Measurements from ENCODE around the gene PROX1.

PROX1 gene

DNA sequence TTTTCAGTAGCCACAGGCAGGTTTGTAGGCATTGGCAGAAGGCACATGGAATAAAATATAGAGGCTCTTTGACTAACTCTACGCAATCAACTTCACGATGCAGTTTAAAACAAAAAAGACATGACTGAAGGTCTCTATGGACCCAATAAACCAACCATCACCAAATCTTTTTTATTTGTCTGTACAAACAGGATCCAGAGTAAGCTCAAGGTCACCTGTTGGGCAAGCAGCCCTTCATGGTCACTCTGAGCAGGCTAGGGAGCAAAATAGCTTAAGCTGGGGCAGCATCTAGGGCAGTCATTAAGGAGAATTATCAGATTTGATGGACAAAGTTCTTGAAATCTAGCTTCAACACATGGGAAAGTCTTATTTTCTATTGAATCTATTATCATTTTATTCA is 26.8 kb upstream of the PROX1 start:
- TF ChIP-seq EGR1 (IDR thresholded peaks at IDR 0.05) (no peak), RAD21 (IDR thresholded peaks at IDR 0.05; ENCODE audit: low read depth) (no peak), YY1 (IDR thresholded peaks at IDR 0.05; ENCODE audit: low read depth) (no peak), TAF1 (IDR thresholded peaks at IDR 0.05; ENCODE audit: low read depth) (no peak), ZBTB7A (IDR thresholded peaks at IDR 0.05; ENCODE audit: low read depth) (no peak), CREB1 (IDR thresholded peaks at IDR 0.05; ENCODE audit: low read depth) (no peak), CEBPB (IDR thresholded peaks at IDR 0.05) (no peak), EP300 (IDR thresholded peaks at IDR 0.05; ENCODE audit: borderline replicate concordance) (no peak), FOXM1 (IDR thresholded peaks at IDR 0.05; ENCODE audit: borderline replicate concordance, low read depth) (no peak), NFIC (IDR thresholded peaks at IDR 0.05) (no peak), TEAD4 (IDR thresholded peaks at IDR 0.05) (no peak), TCF12 (IDR thresholded peaks at IDR 0.05; ENCODE audit: low read depth) (no peak)
- TF ChIP-seq, protein P1, sequence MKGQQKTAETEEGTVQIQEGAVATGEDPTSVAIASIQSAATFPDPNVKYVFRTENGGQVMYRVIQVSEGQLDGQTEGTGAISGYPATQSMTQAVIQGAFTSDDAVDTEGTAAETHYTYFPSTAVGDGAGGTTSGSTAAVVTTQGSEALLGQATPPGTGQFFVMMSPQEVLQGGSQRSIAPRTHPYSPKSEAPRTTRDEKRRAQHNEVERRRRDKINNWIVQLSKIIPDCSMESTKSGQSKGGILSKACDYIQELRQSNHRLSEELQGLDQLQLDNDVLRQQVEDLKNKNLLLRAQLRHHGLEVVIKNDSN (IDR thresholded peaks at IDR 0.05): no peak
- TF ChIP-seq, protein P2, sequence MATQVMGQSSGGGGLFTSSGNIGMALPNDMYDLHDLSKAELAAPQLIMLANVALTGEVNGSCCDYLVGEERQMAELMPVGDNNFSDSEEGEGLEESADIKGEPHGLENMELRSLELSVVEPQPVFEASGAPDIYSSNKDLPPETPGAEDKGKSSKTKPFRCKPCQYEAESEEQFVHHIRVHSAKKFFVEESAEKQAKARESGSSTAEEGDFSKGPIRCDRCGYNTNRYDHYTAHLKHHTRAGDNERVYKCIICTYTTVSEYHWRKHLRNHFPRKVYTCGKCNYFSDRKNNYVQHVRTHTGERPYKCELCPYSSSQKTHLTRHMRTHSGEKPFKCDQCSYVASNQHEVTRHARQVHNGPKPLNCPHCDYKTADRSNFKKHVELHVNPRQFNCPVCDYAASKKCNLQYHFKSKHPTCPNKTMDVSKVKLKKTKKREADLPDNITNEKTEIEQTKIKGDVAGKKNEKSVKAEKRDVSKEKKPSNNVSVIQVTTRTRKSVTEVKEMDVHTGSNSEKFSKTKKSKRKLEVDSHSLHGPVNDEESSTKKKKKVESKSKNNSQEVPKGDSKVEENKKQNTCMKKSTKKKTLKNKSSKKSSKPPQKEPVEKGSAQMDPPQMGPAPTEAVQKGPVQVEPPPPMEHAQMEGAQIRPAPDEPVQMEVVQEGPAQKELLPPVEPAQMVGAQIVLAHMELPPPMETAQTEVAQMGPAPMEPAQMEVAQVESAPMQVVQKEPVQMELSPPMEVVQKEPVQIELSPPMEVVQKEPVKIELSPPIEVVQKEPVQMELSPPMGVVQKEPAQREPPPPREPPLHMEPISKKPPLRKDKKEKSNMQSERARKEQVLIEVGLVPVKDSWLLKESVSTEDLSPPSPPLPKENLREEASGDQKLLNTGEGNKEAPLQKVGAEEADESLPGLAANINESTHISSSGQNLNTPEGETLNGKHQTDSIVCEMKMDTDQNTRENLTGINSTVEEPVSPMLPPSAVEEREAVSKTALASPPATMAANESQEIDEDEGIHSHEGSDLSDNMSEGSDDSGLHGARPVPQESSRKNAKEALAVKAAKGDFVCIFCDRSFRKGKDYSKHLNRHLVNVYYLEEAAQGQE (IDR thresholded peaks at IDR 0.05; ENCODE audit: low read depth): no peak
- TF ChIP-seq, protein P3, sequence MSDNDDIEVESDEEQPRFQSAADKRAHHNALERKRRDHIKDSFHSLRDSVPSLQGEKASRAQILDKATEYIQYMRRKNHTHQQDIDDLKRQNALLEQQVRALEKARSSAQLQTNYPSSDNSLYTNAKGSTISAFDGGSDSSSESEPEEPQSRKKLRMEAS (IDR thresholded peaks at IDR 0.05): no peak

DNA sequence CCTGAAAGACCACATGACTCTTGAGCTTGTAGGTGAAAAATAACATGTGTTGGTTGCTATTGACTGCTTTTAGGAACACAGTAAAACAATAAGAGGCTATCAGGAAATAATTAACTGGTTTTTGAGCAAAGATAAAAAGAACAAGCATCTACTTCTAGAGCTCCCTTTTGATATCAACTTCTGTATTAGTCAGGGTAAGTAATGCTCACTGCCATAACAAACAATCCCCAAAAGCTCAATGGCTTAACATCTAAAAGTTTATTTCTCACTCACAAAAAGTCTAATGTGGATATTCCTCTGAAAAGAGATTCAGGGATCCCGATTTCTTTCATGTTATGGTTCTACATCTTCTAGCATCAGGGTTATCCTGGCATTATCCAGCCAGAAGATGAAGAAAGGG is 25.3 kb upstream of the PROX1 start:
- TF ChIP-seq FOXM1 (IDR thresholded peaks at IDR 0.05; ENCODE audit: borderline replicate concordance, low read depth): no peak
- TF ChIP-seq, protein P1 (IDR thresholded peaks at IDR 0.05): no peak
- TF ChIP-seq NFIC (IDR thresholded peaks at IDR 0.05): no peak
- TF ChIP-seq RAD21 (IDR thresholded peaks at IDR 0.05; ENCODE audit: low read depth): no peak
- TF ChIP-seq TEAD4 (IDR thresholded peaks at IDR 0.05): no peak
- TF ChIP-seq, protein P3 (IDR thresholded peaks at IDR 0.05): no peak
- no peak for TF ChIP-seq EP300 (IDR thresholded peaks at IDR 0.05; ENCODE audit: borderline replicate concordance)
- TF ChIP-seq CEBPB (IDR thresholded peaks at IDR 0.05): no peak

DNA sequence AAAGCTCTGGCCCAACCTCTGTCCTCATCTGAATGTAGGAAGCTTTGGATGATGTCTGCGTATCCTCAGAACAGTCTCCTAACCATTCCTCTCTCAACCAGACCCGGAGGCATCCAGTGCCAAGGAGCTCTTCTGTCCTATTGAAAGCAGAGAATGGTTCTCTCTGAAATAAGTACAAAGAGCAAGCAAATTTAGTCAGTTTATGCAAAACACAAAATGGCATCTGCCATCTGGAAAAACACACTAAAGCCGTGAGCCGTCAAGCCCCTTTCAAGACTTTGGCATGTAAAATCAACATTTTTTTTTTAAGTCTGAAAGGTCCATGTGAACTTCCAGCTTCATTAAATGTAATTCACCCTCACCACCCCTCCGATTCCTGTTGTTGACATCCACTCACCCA is 21.7 kb upstream of the PROX1 start:
- TF ChIP-seq TAF1 (IDR thresholded peaks at IDR 0.05; ENCODE audit: low read depth) (no peak), RAD21 (IDR thresholded peaks at IDR 0.05; ENCODE audit: low read depth) (no peak), NFIC (IDR thresholded peaks at IDR 0.05) (no peak), TEAD4 (IDR thresholded peaks at IDR 0.05) (no peak), TCF12 (IDR thresholded peaks at IDR 0.05; ENCODE audit: low read depth) (no peak), EP300 (IDR thresholded peaks at IDR 0.05; ENCODE audit: borderline replicate concordance) (no peak), CREB1 (IDR thresholded peaks at IDR 0.05; ENCODE audit: low read depth) (no peak), ZBTB7A (IDR thresholded peaks at IDR 0.05; ENCODE audit: low read depth) (no peak), CEBPB (IDR thresholded peaks at IDR 0.05) (no peak), FOXM1 (IDR thresholded peaks at IDR 0.05; ENCODE audit: borderline replicate concordance, low read depth) (no peak), EGR1 (IDR thresholded peaks at IDR 0.05) (no peak), YY1 (IDR thresholded peaks at IDR 0.05; ENCODE audit: low read depth) (no peak)
- TF ChIP-seq, protein P3 (IDR thresholded peaks at IDR 0.05): no peak
- TF ChIP-seq, protein P1 (IDR thresholded peaks at IDR 0.05): no peak
- TF ChIP-seq, protein P2 (IDR thresholded peaks at IDR 0.05; ENCODE audit: low read depth): no peak

DNA sequence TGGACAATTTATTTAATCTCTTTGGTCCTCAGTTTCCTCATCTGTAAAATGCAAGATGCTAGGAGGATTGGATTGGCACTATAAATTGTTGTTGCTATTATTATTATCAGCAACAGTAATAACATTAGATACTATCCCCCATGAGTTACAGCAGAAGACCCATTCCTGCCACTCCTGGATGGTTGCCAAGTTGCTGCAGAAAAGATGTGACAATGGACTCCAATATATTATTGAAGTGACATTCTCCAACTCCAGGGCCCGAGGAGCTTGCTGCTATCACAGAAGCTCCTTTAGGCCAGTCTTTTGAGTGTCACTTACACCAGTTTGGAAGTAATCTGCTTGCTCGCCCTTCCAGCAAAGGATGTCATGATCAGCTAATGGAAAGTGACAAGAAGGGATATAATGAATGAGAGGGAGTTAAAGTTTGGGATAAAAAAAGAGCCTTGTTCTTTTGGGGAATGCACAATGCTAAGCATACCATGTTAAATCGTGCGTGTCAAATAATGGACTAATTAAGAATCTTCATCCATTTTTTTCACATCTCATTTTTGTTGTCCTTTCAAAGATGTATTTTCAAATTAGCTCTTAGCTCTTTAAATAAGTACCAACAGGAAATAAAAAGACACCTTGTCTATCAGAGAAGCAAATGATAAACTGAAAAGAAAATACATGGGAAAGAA is 19.5 kb upstream of the PROX1 start:
- TF ChIP-seq RAD21 (IDR thresholded peaks at IDR 0.05; ENCODE audit: low read depth) (no peak), FOXM1 (IDR thresholded peaks at IDR 0.05; ENCODE audit: borderline replicate concordance, low read depth) (no peak), CEBPB (IDR thresholded peaks at IDR 0.05) (no peak), CREB1 (IDR thresholded peaks at IDR 0.05; ENCODE audit: low read depth) (no peak), TEAD4 (IDR thresholded peaks at IDR 0.05) (no peak), TCF12 (IDR thresholded peaks at IDR 0.05; ENCODE audit: low read depth) (no peak), TAF1 (IDR thresholded peaks at IDR 0.05; ENCODE audit: low read depth) (no peak), EGR1 (IDR thresholded peaks at IDR 0.05) (no peak), NFIC (IDR thresholded peaks at IDR 0.05) (no peak), YY1 (IDR thresholded peaks at IDR 0.05; ENCODE audit: low read depth) (no peak), ZBTB7A (IDR thresholded peaks at IDR 0.05; ENCODE audit: low read depth) (no peak), EP300 (IDR thresholded peaks at IDR 0.05; ENCODE audit: borderline replicate concordance) (no peak)
- TF ChIP-seq, protein P1 (IDR thresholded peaks at IDR 0.05): no peak
- TF ChIP-seq, protein P3 (IDR thresholded peaks at IDR 0.05): no peak
- TF ChIP-seq, protein P2 (IDR thresholded peaks at IDR 0.05; ENCODE audit: low read depth): no peak
